Naive thymus-derived CD4-positive, alpha-beta T cell (primary cell): ENCODE results near the gene GDAP1L1. TPM values are rescaled to one million over a fixed set of nuclear protein-coding genes. Genes with fewer than 3 reads are reported as not detected.

Experiments used
- ATAC-seq: fragments of 150-1000 bp; cut with Tn5 transposase; 2 replicates; pipeline ENCODE4 v1.10.0; 2021; ENCODE audit warnings: mild to moderate bottlenecking, moderate library complexity
- CTCF ChIA-PET: fragments of 350-600 bp; sonication (Branson Sonifier 250); formaldehyde crosslinking; loops from one replicate; lab custom pipeline; 2021; ENCODE audit warnings: antibody characterized with exemption; lab: Charles Lee
- POLR2A ChIA-PET: fragments of 350-600 bp; sonication (Branson Sonifier 250); formaldehyde crosslinking; loops from one replicate; lab custom pipeline; 2021; ENCODE audit warnings: antibody characterized with exemption, inconsistent platforms; lab: Charles Lee
- DNase-seq, 9 donors: peaks; one replicate each; pipeline versions ENCODE4 v3.0.0 to v3.0.0-alpha.2; 2020 to 2022; ENCODE audit warnings: mixed read lengths in 1 of 9
- H3K27ac ChIP-seq: one replicate; pipeline ENCODE4 v1.7.0; 2013; ENCODE audit warnings: mild to moderate bottlenecking, low read depth, low read length, moderate library complexity
- H3K27me3 ChIP-seq, 2 donors: one replicate each; pipeline ENCODE4 v1.7.0; 2013; ENCODE audit warnings: low read length in 2 of 2, mild to moderate bottlenecking in 2 of 2, moderate library complexity in 2 of 2; ENCODE audit not compliant: control insufficient read depth in 2 of 2, insufficient read depth in 2 of 2
- H3K36me3 ChIP-seq, 3 experiments: 1 replicate in 2 of 3; 2 replicates in 1 of 3; pipeline ENCODE4 v1.7.0; 2013; ENCODE audit warnings: low read length in 3 of 3, mild to moderate bottlenecking in 3 of 3, moderate library complexity in 1 of 3; ENCODE audit not compliant: insufficient read depth in 3 of 3, control insufficient read depth in 2 of 3
- H3K4me1 ChIP-seq, 2 donors: one replicate each; pipeline ENCODE4 v1.7.0; 2013; ENCODE audit warnings: low read length in 2 of 2, mild to moderate bottlenecking in 2 of 2, moderate library complexity in 1 of 2; ENCODE audit not compliant: control insufficient read depth in 2 of 2, insufficient read depth in 2 of 2
- H3K4me3 ChIP-seq: 2 replicates; pipeline ENCODE4 v1.7.0; 2013; ENCODE audit warnings: mild to moderate bottlenecking, low read length
- H3K9me3 ChIP-seq, 3 experiments: 1 replicate in 2 of 3; 2 replicates in 1 of 3; pipeline ENCODE4 v1.7.0; 2013; ENCODE audit warnings: low read length in 3 of 3; ENCODE audit not compliant: control insufficient read depth in 2 of 3
- H3K27ac Mint-ChIP-seq, 9 donors: one replicate each; pipeline ENCODE4 v1.8.0; 2020 to 2022; ENCODE audit warnings: mixed read lengths in 9 of 9, mild to moderate bottlenecking in 8 of 9, moderate library complexity in 5 of 9, inconsistent platforms in 2 of 9
- H3K27me3 Mint-ChIP-seq, 5 donors: one replicate each; pipeline ENCODE4 v1.8.0; 2021 to 2022; ENCODE audit warnings: mixed read lengths in 5 of 5, mild to moderate bottlenecking in 1 of 5
- H3K36me3 Mint-ChIP-seq, 5 donors: one replicate each; pipeline ENCODE4 v1.8.0; 2020 to 2022; ENCODE audit warnings: mixed read lengths in 5 of 5, mild to moderate bottlenecking in 3 of 5, inconsistent platforms in 1 of 5
- H3K4me1 Mint-ChIP-seq, 7 donors: one replicate each; pipeline ENCODE4 v1.8.0; 2020 to 2022; ENCODE audit warnings: mixed read lengths in 7 of 7, mild to moderate bottlenecking in 3 of 7, inconsistent platforms in 1 of 7
- H3K4me3 Mint-ChIP-seq, 10 donors: one replicate each; pipeline ENCODE4 v1.8.0; 2020 to 2022; ENCODE audit warnings: mild to moderate bottlenecking in 10 of 10, mixed read lengths in 10 of 10, moderate library complexity in 6 of 10, inconsistent platforms in 2 of 10
- H3K9me3 Mint-ChIP-seq, 11 donors: one replicate each; pipeline ENCODE4 v1.8.0; 2020 to 2022; ENCODE audit warnings: mixed read lengths in 11 of 11, mild to moderate bottlenecking in 4 of 11, inconsistent platforms in 1 of 11, moderate library complexity in 1 of 11
- intact Hi-C, 2 donors: fragments of 100-400 bp; cut with micrococcal nuclease; formaldehyde crosslinking; loops; one replicate each; pipeline ENCODE4 v1.15.1; 2023
- polyA plus RNA-seq, 2 donors: library from polyadenylated mRNA; unstranded; fragments of 300-500 nt; fragmentation: Illumina TruSeq; gene quantifications; one replicate each; pipeline ENCODE4 v1.2.3, GENCODE V29; 2021
- total RNA-seq, 6 experiments: library from RNA in 5 of 6; stranded (reverse) in 5 of 6; gene quantifications; 1 replicate in 5 of 6; 2 replicates in 1 of 6; pipeline ENCODE4 v1.2.3 and lab custom pipeline; 2021 to 2026

Gene GDAP1L1
- total and polyA plus RNA-seq, 7 experiments from 2014 or later = not detected

GRCh38 chr20:44209686-44210405 is 37.3 kb upstream of the GDAP1L1 start:
- Histone ChIP-seq H3K4me1 (peaks cover 23 to 25% of the 10 kb centered on the region in 2 donors), H3K27ac (peak overlapping the region; percentile 97), H3K27me3 (no peaks in the 10 kb centered on the region), H3K4me3 (peak overlapping the region; percentile 81), H3K9me3 (no peaks in the 10 kb centered on the region), H3K36me3 (peaks cover 0 to 23% (median 0%) of the 10 kb centered on the region in 3 experiments)
- peaks cover 0 to 4% (median 0%) of the 10 kb centered on the region in 5 donors for H3K27me3 Mint-ChIP-seq
- CTCF ChIA-PET = interaction anchor here (0.9 to 1.4 kb wide), 2 partner anchors 100 to 103 kb away, joined by 3 to 5 read pairs; no protein-coding TSS in a partner anchor
- peak in 4 of 9 donors; percentile 20 to 32 (median 29) for DNase-seq
- H3K4me1 Mint-ChIP-seq = peaks cover 39 to 77% (median 68%) of the 10 kb centered on the region in 7 donors
- POLR2A ChIA-PET = interaction anchor here (0.7 to 1.4 kb wide), 13 partner anchors 9 to 756 kb away, joined by 3 to 10 read pairs (median 3); partner anchors contain the start of genes FITM2, SERINC3, SRSF6 and STK4
- peaks cover 0 to 13% (median 0%) of the 10 kb centered on the region in 5 donors for H3K36me3 Mint-ChIP-seq
- ATAC-seq = no peak
- intact Hi-C loops = loop anchor here (1.0 to 2.0 kb wide), 12 partner anchors 8 to 1153 kb away; partner anchors contain the start of genes IFT52 (in 2 of the 2), SRSF6 (in 2 of the 2), STK4 (in 2 of the 2) and ADA (in 1 of the 2)
- H3K4me3 Mint-ChIP-seq = peak overlapping the region; percentile 90 to 100 (median 95)
- peaks cover 0 to 4% (median 0%) of the 10 kb centered on the region in 11 donors for H3K9me3 Mint-ChIP-seq
- peak overlapping the region; percentile 97 to 99 (median 98) for H3K27ac Mint-ChIP-seq

- ATAC-seq (peak; percentile 91), DNase-seq (peak; percentile 98 to 99 (median 99))
- peak within 1 kb of the TSS; percentile 97 for H3K27ac ChIP-seq
- CTCF ChIA-PET = interaction anchor here (0.9 to 1.4 kb wide), 2 partner anchors 99 to 102 kb away, joined by 3 to 5 read pairs; no protein-coding TSS in a partner anchor
- H3K4me3 Mint-ChIP-seq = peak within 1 kb of the TSS; percentile 90 to 100 (median 95)
- H3K9me3 Mint-ChIP-seq = peaks cover 0 to 4% (median 0%) of the 10 kb centered on the region in 11 donors
- POLR2A ChIA-PET = interaction anchor here (0.6 to 1.4 kb wide), 13 partner anchors 8 to 755 kb away, joined by 3 to 10 read pairs (median 3); partner anchors contain the start of genes FITM2, SERINC3, SRSF6 and STK4
- H3K9me3 ChIP-seq = no peaks in the 10 kb centered on the region
- peaks cover 0 to 15% (median 0%) of the 10 kb centered on the region in 3 experiments for H3K36me3 ChIP-seq
- no peaks in the 10 kb centered on the region for H3K27me3 ChIP-seq
- H3K4me3 ChIP-seq = peak within 1 kb of the TSS; percentile 96
- peaks cover 23 to 29% of the 10 kb centered on the region in 2 donors for H3K4me1 ChIP-seq
- peaks cover 4 to 12% (median 7%) of the 10 kb centered on the region in 5 donors for H3K36me3 Mint-ChIP-seq
- peak within 1 kb of the TSS; percentile 97 to 99 (median 98) for H3K27ac Mint-ChIP-seq
- peaks cover 45 to 78% (median 72%) of the 10 kb centered on the region in 7 donors for H3K4me1 Mint-ChIP-seq
- intact Hi-C loops = loop anchor here (1.0 to 2.0 kb wide), 19 partner anchors 8 to 1153 kb away; partner anchors contain the start of genes ADA (in 2 of the 2), IFT52 (in 2 of the 2), SERINC3 (in 2 of the 2) and SRSF6 (in 2 of the 2)
- peaks cover 0 to 4% (median 0%) of the 10 kb centered on the region in 5 donors for H3K27me3 Mint-ChIP-seq
These were observed 36.5 kb upstream of the GDAP1L1 start, which contains the start of gene OSER1 for GRCh38 chr20:44210406-44211176. OSER1 (minus strand) TSS chr20:44210771; CDS start chr20:44206957, 3,814 bp downstream.

DNA sequence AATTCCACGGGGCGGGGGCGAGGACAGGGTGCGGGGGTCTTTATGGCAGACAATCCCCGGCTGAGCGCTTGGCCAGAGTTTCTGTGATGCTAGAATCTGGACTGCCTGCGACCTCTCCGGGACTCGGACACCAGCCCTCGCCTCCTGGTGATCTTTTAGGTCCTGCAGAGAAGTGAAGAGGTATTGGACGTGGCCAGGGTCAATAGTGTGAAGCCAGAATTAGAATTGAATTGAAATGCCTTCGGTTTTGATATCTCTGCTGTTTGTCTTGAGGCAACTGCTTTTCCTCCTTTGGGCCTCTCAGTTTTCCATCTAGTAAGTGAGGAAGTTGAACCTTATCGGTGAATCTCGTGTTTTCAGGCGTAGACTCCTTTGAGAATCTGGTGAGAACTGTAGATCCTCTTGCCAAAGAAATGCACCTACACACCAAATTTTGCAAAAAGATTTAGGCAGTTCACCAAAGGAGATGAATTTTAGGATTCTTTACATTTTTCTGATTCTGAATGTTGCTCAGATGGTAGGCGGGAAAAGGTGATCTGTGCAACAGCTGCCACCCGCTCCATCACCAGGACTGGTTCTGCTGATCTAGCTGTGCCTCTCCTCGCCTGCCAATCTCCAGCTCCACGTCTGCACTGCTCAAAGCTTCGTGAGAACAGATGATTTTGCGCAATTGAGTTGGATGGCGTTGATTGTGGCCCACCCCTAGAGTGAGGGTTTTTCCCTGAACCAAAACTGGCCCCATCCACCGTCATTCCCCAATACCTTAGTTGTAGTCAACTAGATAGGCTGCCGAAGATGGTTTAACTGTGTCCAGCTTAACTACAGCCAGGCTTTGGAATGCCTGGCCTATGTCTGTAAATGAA is 35.7 kb upstream of the GDAP1L1 start:
- H3K27ac ChIP-seq = peak overlapping the region; percentile 97

GRCh38 chr20:44212792-44213191 is 34.3 kb upstream of the GDAP1L1 start:
- Histone ChIP-seq H3K4me3 (no peak overlapping the region), H3K9me3 (no peaks in the 10 kb centered on the region), H3K27me3 (no peaks in the 10 kb centered on the region), H3K4me1 (peaks cover 33 to 34% of the 10 kb centered on the region in 2 donors), H3K27ac (peak overlapping the region; percentile 97), H3K36me3 (peaks cover 0 to 6% (median 0%) of the 10 kb centered on the region in 3 experiments)
- Mint-ChIP-seq H3K27ac (peak overlapping the region in 7 of 9 donors; percentile 97 to 99 (median 98)), H3K4me1 (peaks cover 44 to 78% (median 67%) of the 10 kb centered on the region in 7 donors), H3K27me3 (peaks cover 0 to 4% (median 0%) of the 10 kb centered on the region in 5 donors), H3K9me3 (peaks cover 0 to 4% (median 0%) of the 10 kb centered on the region in 11 donors), H3K36me3 (peaks cover 4 to 9% (median 7%) of the 10 kb centered on the region in 5 donors), H3K4me3 (peak overlapping the region in 5 of 10 donors; percentile 29 to 100 (median 96))
- no peak for ATAC-seq
- no peak for DNase-seq
- CTCF ChIA-PET = interaction anchor here (0.5 to 10.2 kb wide), 7 partner anchors 23 to 435 kb away, joined by 3 to 365 read pairs (median 3); partner anchors contain the start of gene FITM2
- intact Hi-C loops = no loop called here
- POLR2A ChIA-PET = interaction anchor here (0.7 to 8.5 kb wide), 9 partner anchors 98 to 430 kb away, joined by 3 to 165 read pairs (median 4); partner anchors contain the start of genes FITM2 and TTPAL

More for the DNA sequence above, 35.7 kb upstream of the GDAP1L1 start:
- Mint-ChIP-seq H3K4me1 (peaks cover 48 to 79% (median 73%) of the 10 kb centered on the region in 7 donors), H3K4me3 (peak overlapping the region; percentile 90 to 100 (median 95)), H3K27me3 (peaks cover 0 to 4% (median 0%) of the 10 kb centered on the region in 5 donors), H3K9me3 (peaks cover 0 to 4% (median 0%) of the 10 kb centered on the region in 11 donors), H3K27ac (peak overlapping the region; percentile 97 to 99 (median 98)), H3K36me3 (peaks cover 4 to 10% (median 7%) of the 10 kb centered on the region in 5 donors)
- Histone ChIP-seq H3K36me3 (peaks cover 0 to 8% (median 0%) of the 10 kb centered on the region in 3 experiments), H3K9me3 (no peaks in the 10 kb centered on the region), H3K4me3 (peak overlapping the region; percentile 96), H3K27me3 (no peaks in the 10 kb centered on the region), H3K4me1 (peaks cover 23 to 29% of the 10 kb centered on the region in 2 donors)
- intact Hi-C loops = loop anchor here (1.0 to 2.0 kb wide), 12 partner anchors 100 to 755 kb away; partner anchors contain the start of genes ADA (in 2 of the 2), IFT52 (in 2 of the 2), SERINC3 (in 2 of the 2) and YWHAB (in 2 of the 2)
- CTCF ChIA-PET = interaction anchor here (0.5 to 10.2 kb wide), 3 partner anchors 99 to 323 kb away, joined by 5 to 365 read pairs (median 8); partner anchors contain the start of gene FITM2
- ATAC-seq (no peak), DNase-seq (peak in 6 of 9 donors; percentile 17 to 38 (median 34))
- POLR2A ChIA-PET = interaction anchor here (0.9 to 8.5 kb wide), 8 partner anchors 13 to 399 kb away, joined by 3 to 165 read pairs (median 4); partner anchors contain the start of genes FITM2 and TTPAL

GRCh38 chr20:44215125-44215524 is 32.0 kb upstream of the GDAP1L1 start:
- intact Hi-C loops = loop anchor here (1.0 to 5.0 kb wide), 6 partner anchors 57 to 468 kb away; partner anchors contain the start of genes SERINC3 (in 1 of the 2) and TTPAL (in 1 of the 2)
- POLR2A ChIA-PET = interaction anchor here (0.6 to 8.5 kb wide), 2 partner anchors 95 to 1758 kb away, joined by 3 to 165 read pairs; partner anchors contain the start of gene FITM2
- Histone ChIP-seq H3K36me3 (peaks cover 0 to 4% (median 0%) of the 10 kb centered on the region in 3 experiments), H3K27ac (no peak overlapping the region), H3K4me1 (peaks cover 37 to 40% of the 10 kb centered on the region in 2 donors), H3K9me3 (no peaks in the 10 kb centered on the region), H3K27me3 (no peaks in the 10 kb centered on the region), H3K4me3 (no peak overlapping the region)
- H3K4me3 Mint-ChIP-seq = peak overlapping the region in 7 of 10 donors; percentile 30 to 73 (median 47)
- peak overlapping the region; percentile 10 to 94 (median 87) for H3K27ac Mint-ChIP-seq
- peaks cover 0 to 4% (median 0%) of the 10 kb centered on the region in 5 donors for H3K27me3 Mint-ChIP-seq
- DNase-seq (peak; percentile 54 to 82 (median 77)), ATAC-seq (no peak)
- H3K36me3 Mint-ChIP-seq = peaks cover 1 to 8% (median 6%) of the 10 kb centered on the region in 5 donors
- peaks cover 0 to 4% (median 0%) of the 10 kb centered on the region in 11 donors for H3K9me3 Mint-ChIP-seq
- CTCF ChIA-PET = interaction anchor here (0.7 to 10.2 kb wide), 20 partner anchors 9 to 468 kb away, joined by 3 to 365 read pairs (median 4); partner anchors contain the start of gene FITM2
- peaks cover 43 to 78% (median 66%) of the 10 kb centered on the region in 7 donors for H3K4me1 Mint-ChIP-seq
